SK-N-MC (cell line): ENCODE data around the gene ACER3.
"Not testable (repeated sequence)": the region's sequence is repeated elsewhere in the genome, so short reads cannot be mapped to it uniquely, and the experiment has no call there.

Experiments used
- DNase-seq: peaks from one replicate; pipeline ENCODE4 v3.0.0-alpha.2; 2011; ENCODE audit warnings: low read depth, low spot score
- H3K27ac ChIP-seq: fragments of 200-600 bp; sonication (generic); 2 replicates; pipeline ENCODE4 v1.5.1; 2016; ENCODE audit warnings: mixed run types
- H3K36me3 ChIP-seq: fragments of 200-600 bp; sonication (generic); 2 replicates; pipeline ENCODE4 v1.6.1; 2017; ENCODE audit warnings: antibody characterized with exemption, low read length, mixed read lengths; ENCODE audit not compliant: insufficient read depth
- H3K4me3 ChIP-seq: fragments of 200-600 bp; sonication (generic); 2 replicates; pipeline ENCODE4 v1.5.1; 2016
- H3K9ac ChIP-seq: fragments of 200-600 bp; sonication (generic); 2 replicates; pipeline ENCODE4 v1.8.0; 2017; ENCODE audit warnings: mixed run types, mixed read lengths; ENCODE audit not compliant: insufficient read length
- H3K9me3 ChIP-seq: fragments of 200-600 bp; sonication (generic); 2 replicates; pipeline ENCODE4 v1.6.1; 2017; ENCODE audit warnings: low read depth, mild to moderate bottlenecking, antibody characterized with exemption, low read length, moderate library complexity, mixed read lengths
- EZH2 ChIP-seq: fragments of 200-600 bp; sonication (generic); IDR thresholded peaks from one replicate; pipeline ENCODE4 v1.6.1; 2017; ENCODE audit warnings: antibody characterized with exemption
- FOXP2 ChIP-seq: optimal IDR thresholded peaks from 2 replicates; pipeline ENCODE3; 2011; ENCODE audit warnings: mild to moderate bottlenecking, moderate library complexity; ENCODE audit not compliant: insufficient read depth; ENCODE audit errors: extremely low read length, control extremely low read depth
- POLR2AphosphoS5 ChIP-seq: IDR thresholded peaks from 2 replicates; pipeline ENCODE4 v1.6.1; 2012; ENCODE audit warnings: mild to moderate bottlenecking, low read depth, low read length, borderline replicate concordance

Gene ACER3

DNA sequence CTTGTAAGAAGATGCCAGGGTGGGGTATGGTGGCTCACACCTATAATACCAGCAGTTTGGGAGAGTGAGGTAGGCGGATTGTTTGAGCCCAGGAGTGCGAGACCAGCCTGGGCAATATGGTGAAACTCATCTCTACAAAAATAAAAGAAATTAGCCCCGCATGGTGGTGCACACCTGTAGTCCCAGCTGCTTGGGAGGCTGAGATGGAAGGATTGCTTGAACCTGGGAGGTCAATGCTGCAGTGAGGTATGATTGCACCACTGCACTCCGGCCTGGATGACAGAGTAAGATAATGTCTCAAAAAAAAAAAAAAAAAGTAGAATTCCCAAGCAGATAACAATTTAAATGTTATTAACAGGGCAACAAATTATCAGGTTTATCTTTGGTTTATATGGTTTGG is 20.2 kb downstream of the ACER3 start:
- Histone ChIP-seq H3K27ac (no peak overlapping the region), H3K36me3 (no peaks in the 10 kb centered on the region), H3K4me3 (no peak overlapping the region), H3K9me3 (no peaks in the 10 kb centered on the region; the same call in 1 of the 2 replicates), H3K9ac (no peak overlapping the region)
- TF ChIP-seq POLR2AphosphoS5, result no peak
- TF ChIP-seq FOXP2, result no peak
- TF ChIP-seq EZH2, result no peak
- DNase-seq, result no peak

GRCh38 chr11:76885390-76886097 is 24.8 kb downstream of the ACER3 start:
- H3K4me3 ChIP-seq, result no peak overlapping the region
- H3K9ac ChIP-seq, result no peak overlapping the region
- no peaks in the 10 kb centered on the region for H3K9me3 ChIP-seq
- TF ChIP-seq POLR2AphosphoS5 (no peak), EZH2 (no peak), FOXP2 (no peak)
- H3K36me3 ChIP-seq, result no peaks in the 10 kb centered on the region
- no peak for DNase-seq
- no peak overlapping the region for H3K27ac ChIP-seq

DNA sequence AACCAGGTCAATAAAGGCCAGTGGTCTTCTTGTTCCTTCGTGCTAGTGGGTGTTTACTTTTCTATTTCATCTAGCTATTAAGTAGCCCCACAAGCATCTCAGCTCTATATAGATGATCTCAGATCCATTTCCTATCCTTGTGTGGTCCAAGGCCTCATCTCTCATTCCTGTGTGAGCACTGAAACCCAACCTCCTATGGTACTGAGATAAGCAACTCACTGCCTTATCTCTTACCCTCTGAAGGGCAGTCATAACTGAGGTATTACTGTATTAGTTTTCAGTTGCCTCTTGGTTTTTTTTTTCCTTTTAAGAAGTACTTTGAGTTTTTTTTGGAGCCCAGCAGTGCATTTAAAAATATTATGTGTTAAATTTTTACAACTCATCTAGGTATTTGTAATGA is 28.3 kb downstream of the ACER3 start:
- Histone ChIP-seq H3K9me3 (no peaks in the 10 kb centered on the region), H3K9ac (no peak overlapping the region), H3K4me3 (no peak overlapping the region), H3K27ac (no peak overlapping the region), H3K36me3 (no peaks in the 10 kb centered on the region)
- DNase-seq, result no peak
- TF ChIP-seq POLR2AphosphoS5, result no peak
- TF ChIP-seq EZH2, result no peak
- no peak for TF ChIP-seq FOXP2

- DNase-seq, result no peak
- TF ChIP-seq POLR2AphosphoS5 (no peak), EZH2 (no peak), FOXP2 (no peak)
- Histone ChIP-seq H3K9me3 (no peaks in the 10 kb centered on the region), H3K27ac (peak overlapping the region; percentile 57; the same call in 1 of the 2 replicates), H3K9ac (peak overlapping the region; percentile 5), H3K36me3 (no peaks in the 10 kb centered on the region), H3K4me3 (no peak overlapping the region)
Observed at GRCh38 chr11:76889411-76889975, 28.8 kb downstream of the ACER3 start.

GRCh38 chr11:76890329-76890728 is 29.6 kb downstream of the ACER3 start:
- no peaks in the 10 kb centered on the region for H3K9me3 ChIP-seq

GRCh38 chr11:76891285-76891684 is 30.6 kb downstream of the ACER3 start:
- Histone ChIP-seq H3K27ac (no peak overlapping the region), H3K36me3 (no peaks in the 10 kb centered on the region), H3K9ac (no peak overlapping the region), H3K9me3 (no peaks in the 10 kb centered on the region), H3K4me3 (no peak overlapping the region)
- no peak for TF ChIP-seq FOXP2
- no peak for TF ChIP-seq EZH2
- no peak for TF ChIP-seq POLR2AphosphoS5
- DNase-seq, result no peak

More at GRCh38 chr11:76890329-76890728, 29.6 kb downstream of the ACER3 start:
- Histone ChIP-seq H3K27ac (peak overlapping the region; percentile 15; the same call in 1 of the 2 replicates), H3K36me3 (no peaks in the 10 kb centered on the region), H3K9ac (no peak overlapping the region), H3K4me3 (no peak overlapping the region)
- DNase-seq, result no peak
- TF ChIP-seq POLR2AphosphoS5 (no peak), EZH2 (no peak), FOXP2 (no peak)

GRCh38 chr11:76891793-76892192 is 31.1 kb downstream of the ACER3 start:
- DNase-seq, result no peak
- no peaks in the 10 kb centered on the region for H3K36me3 ChIP-seq
- no peak for TF ChIP-seq EZH2
- TF ChIP-seq POLR2AphosphoS5, result no peak
- TF ChIP-seq FOXP2, result no peak
- H3K9ac ChIP-seq, result no peak overlapping the region
- no peak overlapping the region for H3K27ac ChIP-seq
- H3K9me3 ChIP-seq, result no peaks in the 10 kb centered on the region
- no peak overlapping the region for H3K4me3 ChIP-seq

DNA sequence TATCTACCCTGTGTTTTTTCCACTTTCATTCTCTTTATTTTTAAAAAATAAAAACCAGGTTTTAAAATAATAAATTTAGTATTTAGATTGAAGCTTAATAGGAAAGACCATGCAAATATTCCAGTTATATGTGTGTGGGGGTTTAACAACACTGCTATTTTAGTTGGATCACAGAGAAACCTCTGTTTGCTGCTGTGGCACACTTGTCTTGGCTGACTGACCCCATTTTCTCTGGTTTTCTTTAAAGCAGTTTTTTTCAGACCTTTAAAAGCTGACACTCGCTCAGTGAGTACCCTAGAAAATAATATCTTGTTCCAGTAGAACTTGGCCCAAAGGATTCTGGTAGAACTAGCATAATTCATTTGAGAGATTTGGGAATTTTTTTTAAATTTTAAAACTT is 31.6 kb downstream of the ACER3 start:
- Histone ChIP-seq H3K9ac (no peak overlapping the region), H3K27ac (no peak overlapping the region), H3K36me3 (no peaks in the 10 kb centered on the region), H3K9me3 (no peaks in the 10 kb centered on the region), H3K4me3 (no peak overlapping the region)
- DNase-seq, result no peak
- TF ChIP-seq POLR2AphosphoS5, result no peak
- TF ChIP-seq FOXP2, result no peak
- TF ChIP-seq EZH2, result no peak

- no peaks in the 10 kb centered on the region for H3K36me3 ChIP-seq
- no peak for DNase-seq
- H3K9me3 ChIP-seq, result no peaks in the 10 kb centered on the region
- H3K4me3 ChIP-seq, result no peak overlapping the region
- H3K9ac ChIP-seq, result no peak overlapping the region
- TF ChIP-seq FOXP2 (no peak), POLR2AphosphoS5 (no peak), EZH2 (no peak)
- no peak overlapping the region for H3K27ac ChIP-seq
Observed at GRCh38 chr11:76897233-76897632, 36.5 kb downstream of the ACER3 start.

DNA sequence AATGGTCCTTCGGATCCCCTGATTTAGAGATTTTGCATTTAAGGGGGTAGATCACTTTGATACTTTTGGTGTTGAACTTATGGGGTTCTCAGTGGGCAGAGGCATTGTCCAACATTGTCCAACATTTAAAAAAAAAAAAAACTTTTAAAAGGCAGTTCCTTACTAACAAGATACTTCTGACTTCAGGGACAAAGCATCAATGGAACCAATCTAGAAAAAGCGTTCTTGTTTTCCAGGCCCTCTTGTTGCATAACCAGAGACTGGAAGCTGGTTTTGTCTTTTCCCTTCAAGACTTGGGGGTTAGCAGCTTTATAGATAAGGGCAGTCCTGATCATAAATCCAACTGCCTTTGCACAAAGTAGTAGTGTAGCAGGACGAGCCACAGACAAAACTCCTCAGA is 40.4 kb downstream of the ACER3 start:
- no peak overlapping the region for H3K27ac ChIP-seq
- TF ChIP-seq EZH2 (no peak), POLR2AphosphoS5 (no peak), FOXP2 (no peak)
- no peak for DNase-seq
- no peak overlapping the region for H3K4me3 ChIP-seq
- H3K9ac ChIP-seq, result no peak overlapping the region
- no peaks in the 10 kb centered on the region for H3K36me3 ChIP-seq
- no peaks in the 10 kb centered on the region for H3K9me3 ChIP-seq

- not testable (repeated sequence) for H3K9ac ChIP-seq, H3K4me3 ChIP-seq, H3K27ac ChIP-seq, H3K36me3 ChIP-seq, H3K9me3 ChIP-seq, DNase-seq
Observed at GRCh38 chr11:76901622-76902021, 40.9 kb downstream of the ACER3 start.
